ENCODE measurements around the gene ABAT.
"Not testable (repeated sequence)": the region's sequence is repeated elsewhere in the genome, so short reads cannot be mapped to it uniquely, and the experiment has no call there.

The ABAT gene

GRCh38 chr16:8785408-8785807 lies 111.0 kb downstream of the ABAT start:
- DNase-seq (ENCODE audit: low read depth, low spot score): no peak

GRCh38 chr16:8786316-8786715 lies 111.9 kb downstream of the ABAT start:
- not testable (repeated sequence) for DNase-seq (ENCODE audit: low read depth, low spot score)

GRCh38 chr16:8788578-8789172 lies 114.3 kb downstream of the ABAT start:
- no peak for DNase-seq (ENCODE audit: low read depth, low spot score)

GRCh38 chr16:8795091-8795490 lies 120.7 kb downstream of the ABAT start:
- no peak for DNase-seq (ENCODE audit: low read depth, low spot score)

- DNase-seq (ENCODE audit: low read depth, low spot score): no peak
Measured at GRCh38 chr16:8795818-8796217, 121.4 kb downstream of the ABAT start.

GRCh38 chr16:8796469-8797363 lies 122.3 kb downstream of the ABAT start:
- DNase-seq (ENCODE audit: low read depth, low spot score): no peak

GRCh38 chr16:8797364-8798173 lies 123.2 kb downstream of the ABAT start, which contains the start of the genes PMM2 and TMEM186:
PMM2 (plus strand) TSS chr16:8797839; CDS start chr16:8797883, 44 bp downstream.
TMEM186 (minus strand) TSS chr16:8797639; CDS start chr16:8797614, 25 bp downstream.
- peak; percentile 89 for DNase-seq (ENCODE audit: low read depth, low spot score)

- DNase-seq (ENCODE audit: low read depth, low spot score): no peak
Measured at GRCh38 chr16:8798174-8798527, 123.7 kb downstream of the ABAT start.

GRCh38 chr16:8798535-8799157 lies 124.2 kb downstream of the ABAT start:
- no peak for DNase-seq (ENCODE audit: low read depth, low spot score)

GRCh38 chr16:8801701-8802100 lies 127.3 kb downstream of the ABAT start:
- DNase-seq (ENCODE audit: low read depth, low spot score): no peak

- DNase-seq (ENCODE audit: low read depth, low spot score): not testable (repeated sequence)
Measured at GRCh38 chr16:8803733-8804132, 129.3 kb downstream of the ABAT start.

GRCh38 chr16:8804313-8804712 lies 129.9 kb downstream of the ABAT start:
- no peak for DNase-seq (ENCODE audit: low read depth, low spot score)

GRCh38 chr16:8806272-8806983 lies 132.0 kb downstream of the ABAT start:
- DNase-seq (ENCODE audit: low read depth, low spot score): no peak

GRCh38 chr16:8807189-8807588 lies 132.8 kb downstream of the ABAT start:
- DNase-seq (ENCODE audit: low read depth, low spot score): no peak

- DNase-seq (ENCODE audit: low read depth, low spot score): no peak
Measured at GRCh38 chr16:8808009-8808408, 133.6 kb downstream of the ABAT start.

- DNase-seq (ENCODE audit: low read depth, low spot score): no peak
Measured at GRCh38 chr16:8808613-8809353, 134.4 kb downstream of the ABAT start.

GRCh38 chr16:8812162-8812843 lies 137.9 kb downstream of the ABAT start:
- DNase-seq (ENCODE audit: low read depth, low spot score): no peak

GRCh38 chr16:8814095-8814806 lies 139.8 kb downstream of the ABAT start:
- DNase-seq (ENCODE audit: low read depth, low spot score): no peak

Measured in smooth muscle cell of the brain vasculature (primary cell).